Endothelial cell of umbilical vein (primary cell): Measurements from ENCODE around the gene ARHGEF17. TPM values are rescaled to one million over a fixed set of nuclear protein-coding genes. Genes with fewer than 3 reads are reported as not detected.

Source experiments
- BruUV-seq: library from RNA; stranded (reverse); fragments of 400-500 nt; replicated peaks from 2 replicates; lab custom pipeline; 2021; lab: Mats Ljungman, UMichigan
- CTCF ChIA-PET: fragments of 300-600, 350-600 bp; sonication (Branson Sonifier 250); formaldehyde crosslinking; loops from one replicate; lab custom pipeline; 2021; ENCODE audit warnings: antibody characterized with exemption, inconsistent platforms; lab: Charles Lee
- POLR2A ChIA-PET: fragments of 300-600, 350-600 bp; sonication (Branson Sonifier 250); formaldehyde crosslinking; loops from one replicate; lab custom pipeline; 2021; ENCODE audit warnings: antibody characterized with exemption, inconsistent platforms; lab: Charles Lee
- DNase-seq: peaks from one replicate; pipeline ENCODE4 v3.0.0-alpha.2; 2011; ENCODE audit warnings: low read depth, low spot score
- FAIRE-seq: peaks from 2 replicates; lab custom pipeline; 2011; peaks lifted over from hg19 to GRCh38; lab: Jason Lieb, UNC
- H2AFZ ChIP-seq: 2 replicates; pipeline ENCODE4 v1.6.0; 2012; ENCODE audit warnings: low read depth, low read length, control low read depth, inconsistent platforms
- H3K27ac ChIP-seq: 2 replicates; pipeline ENCODE4 v1.5.1; 2011; ENCODE audit warnings: low read depth, mild to moderate bottlenecking, control low read depth, low read length, moderate library complexity; ENCODE audit not compliant: insufficient read depth
- H3K27me3 ChIP-seq, 2 experiments: 2 replicates each; pipeline versions ENCODE4 v1.6.0 to v1.6.1; 2011; ENCODE audit warnings: low read length in 2 of 2, mixed read lengths in 1 of 2; ENCODE audit not compliant: control insufficient read depth in 2 of 2, insufficient read depth in 2 of 2
- H3K36me3 ChIP-seq, 2 experiments: 2 replicates in 1 of 2; 3 replicates in 1 of 2; pipeline ENCODE4 v1.5.1; 2011; ENCODE audit warnings: low read length in 2 of 2, mild to moderate bottlenecking in 1 of 2, moderate library complexity in 1 of 2; ENCODE audit not compliant: control insufficient read depth in 2 of 2, insufficient read depth in 2 of 2; ENCODE audit errors: extremely low read depth in 1 of 2
- H3K4me1 ChIP-seq: 3 replicates; pipeline ENCODE4 v1.5.1; 2011; ENCODE audit warnings: mild to moderate bottlenecking, low read length; ENCODE audit not compliant: control insufficient read depth, insufficient read depth; ENCODE audit errors: extremely low read depth
- H3K4me2 ChIP-seq: 2 replicates; pipeline ENCODE4 v1.6.1; 2011; ENCODE audit warnings: low read length, control low read depth, mixed read lengths; ENCODE audit not compliant: insufficient read depth
- H3K4me3 ChIP-seq, 3 experiments: fragments of 200-600 bp in 1 of 3; sonication (generic), shearing (Covaris generic) in 1 of 3; replicated peaks in 1 of 3; 2 replicates each; pipeline ENCODE4 v1.5.1; 2011 to 2016; ENCODE audit warnings: control low read depth in 3 of 3, low read length in 3 of 3, mild to moderate bottlenecking in 2 of 3, inconsistent platforms in 1 of 3, low read depth in 1 of 3, moderate library complexity in 1 of 3; ENCODE audit not compliant: insufficient read depth in 1 of 3
- H3K79me2 ChIP-seq: 2 replicates; pipeline ENCODE4 v1.6.0; 2012; ENCODE audit warnings: low read length, inconsistent platforms; ENCODE audit not compliant: control insufficient read depth, insufficient read depth
- H3K9ac ChIP-seq: replicated peaks from 2 replicates; pipeline ENCODE3; 2011; ENCODE audit warnings: low read length, control low read depth; ENCODE audit not compliant: insufficient read depth; ENCODE audit errors: extremely low read depth
- H3K9me1 ChIP-seq: replicated peaks from 3 replicates; pipeline ENCODE4 v1.6.0; 2011; ENCODE audit warnings: mild to moderate bottlenecking, low read length; ENCODE audit not compliant: control insufficient read depth, insufficient read depth; ENCODE audit errors: extremely low read depth
- H3K9me3 ChIP-seq: replicated peaks from 2 replicates; pipeline ENCODE4 v1.5.1; 2012; ENCODE audit warnings: low read length, inconsistent platforms; ENCODE audit not compliant: control insufficient read depth, insufficient read depth
- H4K20me1 ChIP-seq: replicated peaks from 2 replicates; pipeline ENCODE3; 2011; ENCODE audit warnings: mild to moderate bottlenecking, low read length; ENCODE audit not compliant: control insufficient read depth, insufficient read depth; ENCODE audit errors: extremely low read depth
- EZH2 ChIP-seq: IDR thresholded peaks from 2 replicates; pipeline ENCODE4 v1.6.1; 2012; ENCODE audit warnings: borderline replicate concordance, low read depth, mild to moderate bottlenecking, moderate library complexity, low read length, inconsistent platforms; ENCODE audit not compliant: severe bottlenecking
- FOS ChIP-seq: IDR thresholded peaks from 2 replicates; pipeline ENCODE4 v1.6.1; 2011; ENCODE audit warnings: mild to moderate bottlenecking, low read length, moderate library complexity, borderline replicate concordance; ENCODE audit not compliant: insufficient read depth
- GATA2 ChIP-seq: IDR thresholded peaks from 2 replicates; pipeline ENCODE4 v1.7.0; 2011; ENCODE audit warnings: low read depth, mild to moderate bottlenecking, moderate library complexity, mixed read lengths, low read length; ENCODE audit not compliant: insufficient read length, insufficient read depth
- JUN ChIP-seq: IDR thresholded peaks from 2 replicates; pipeline ENCODE4 v1.6.1; 2011; ENCODE audit warnings: borderline replicate concordance, low read depth; ENCODE audit not compliant: insufficient read length, insufficient read depth
- MAX ChIP-seq: IDR thresholded peaks from 2 replicates; pipeline ENCODE4 v1.6.1; 2011; ENCODE audit not compliant: insufficient read depth, insufficient read length
- MYC ChIP-seq: IDR thresholded peaks from one replicate; pipeline ENCODE4 v1.6.1; 2011; ENCODE audit warnings: mild to moderate bottlenecking, low read depth, low read length
- POLR2A ChIP-seq: IDR thresholded peaks from 2 replicates; pipeline ENCODE4 v1.6.1; 2012; ENCODE audit warnings: low read depth, mild to moderate bottlenecking, control low read depth, low read length
- POLR2AphosphoS5 ChIP-seq: IDR thresholded peaks from 2 replicates; pipeline ENCODE4 v1.6.1; 2012; ENCODE audit warnings: low read depth, mild to moderate bottlenecking, control low read depth, low read length, moderate library complexity; ENCODE audit not compliant: insufficient read depth
- dilution Hi-C: fragments of 300-500 bp; cut with MboI; formaldehyde crosslinking; loops from one replicate; pipeline ENCODE4 v1.15.0; 2019; ENCODE audit warnings: low sequenced_read_pairs; ENCODE audit not compliant: extremely low pct_ligation_motif_present
- intact Hi-C: fragments of 100-400 bp; cut with micrococcal nuclease; formaldehyde crosslinking; loops from one replicate; pipeline ENCODE4 v1.10.0; 2022
- polyA plus RNA-seq, 4 experiments: library from polyadenylated mRNA; depleted of rRNA in 3 of 4; stranded (reverse) in 3 of 4; unstranded in 1 of 4; fragments of >200 nt; gene quantifications; 2 replicates each; pipeline versions ENCODE4 v1.2.1 to v1.2.3, GENCODE V29; 2011 to 2012; ENCODE audit warnings: missing spikeins in 1 of 4
- total RNA-seq: library from RNA; stranded (reverse); gene quantifications from 2 replicates; pipeline ENCODE4 v1.2.3, GENCODE V29; 2021
- TF ChIP-seq, protein P1 (sequence below), 2 donors: IDR thresholded peaks; 1 replicate in 1 of 2; 2 replicates in 1 of 2; pipeline ENCODE4 v1.5.1; 2011; ENCODE audit warnings: low read length in 2 of 2, mild to moderate bottlenecking in 2 of 2, moderate library complexity in 2 of 2, control low read depth in 1 of 2, inconsistent platforms in 1 of 2, low read depth in 1 of 2; ENCODE audit not compliant: insufficient read depth in 1 of 2; ENCODE audit errors: extremely low read depth in 1 of 2

The ARHGEF17 gene
- total and polyA plus RNA-seq, 2 donors (not counting 3 experiments of a cell fraction or from before 2014, with no cell fraction given) = 74.9 to 89.9 TPM

GRCh38 chr11:73272680-73273038 is 35.4 kb upstream of the ARHGEF17 start:
- no TSS peak for BruUV-seq
- Histone ChIP-seq H3K9me3 (no peaks in the 10 kb centered on the region), H3K4me2 (no peak overlapping the region), H3K27me3 (peaks cover 0 to 2% of the 10 kb centered on the region in 2 experiments), H3K4me3 (no peak overlapping the region), H2AFZ (no peak overlapping the region), H3K27ac (no peak overlapping the region), H3K9me1 (no peaks in the 10 kb centered on the region), H3K9ac (no peak overlapping the region), H3K36me3 (no peaks in the 10 kb centered on the region), H3K4me1 (no peaks in the 10 kb centered on the region), H4K20me1 (no peaks in the 10 kb centered on the region), H3K79me2 (no peaks in the 10 kb centered on the region)
- no peak for TF ChIP-seq FOS
- TF ChIP-seq POLR2A = no peak
- no peak for TF ChIP-seq POLR2AphosphoS5
- TF ChIP-seq, protein P1, sequence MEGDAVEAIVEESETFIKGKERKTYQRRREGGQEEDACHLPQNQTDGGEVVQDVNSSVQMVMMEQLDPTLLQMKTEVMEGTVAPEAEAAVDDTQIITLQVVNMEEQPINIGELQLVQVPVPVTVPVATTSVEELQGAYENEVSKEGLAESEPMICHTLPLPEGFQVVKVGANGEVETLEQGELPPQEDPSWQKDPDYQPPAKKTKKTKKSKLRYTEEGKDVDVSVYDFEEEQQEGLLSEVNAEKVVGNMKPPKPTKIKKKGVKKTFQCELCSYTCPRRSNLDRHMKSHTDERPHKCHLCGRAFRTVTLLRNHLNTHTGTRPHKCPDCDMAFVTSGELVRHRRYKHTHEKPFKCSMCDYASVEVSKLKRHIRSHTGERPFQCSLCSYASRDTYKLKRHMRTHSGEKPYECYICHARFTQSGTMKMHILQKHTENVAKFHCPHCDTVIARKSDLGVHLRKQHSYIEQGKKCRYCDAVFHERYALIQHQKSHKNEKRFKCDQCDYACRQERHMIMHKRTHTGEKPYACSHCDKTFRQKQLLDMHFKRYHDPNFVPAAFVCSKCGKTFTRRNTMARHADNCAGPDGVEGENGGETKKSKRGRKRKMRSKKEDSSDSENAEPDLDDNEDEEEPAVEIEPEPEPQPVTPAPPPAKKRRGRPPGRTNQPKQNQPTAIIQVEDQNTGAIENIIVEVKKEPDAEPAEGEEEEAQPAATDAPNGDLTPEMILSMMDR (IDR thresholded peaks at IDR 0.05; ENCODE audit: extremely low read depth in 1 of 2, insufficient read depth in 1 of 2, low read depth in 1 of 2, low read length in 2 of 2) = no peak
- no peak for TF ChIP-seq EZH2
- TF ChIP-seq GATA2 = no peak
- TF ChIP-seq MYC = no peak
- TF ChIP-seq JUN = no peak
- TF ChIP-seq MAX = no peak
- POLR2A ChIA-PET = no interaction called here
- FAIRE-seq = no peak
- DNase-seq = no peak
- intact Hi-C loops (no loop called here), dilution Hi-C loops (no loop called here)
- CTCF ChIA-PET = interaction anchor here (1.0 kb wide), 1 partner anchor 16 kb away, joined by 3 read pairs; no protein-coding TSS in a partner anchor
